ENCODE results near the gene SPDYE3.
"Not testable (repeated sequence)": the region's sequence is repeated elsewhere in the genome, so short reads cannot be mapped to it uniquely, and the experiment has no call there.

The SPDYE3 gene

GRCh38 chr7:100307402-100307801, at the start of gene SPDYE3:
Gene SPDYE3, plus strand, starts transcription at chr7:100307702. Its CDS starts 184 bp downstream, at chr7:100307886.
- DNase-seq, result not testable (repeated sequence)

GRCh38 chr7:100259984-100260383, 47.5 kb upstream of the SPDYE3 start:
- DNase-seq, result not testable (repeated sequence)

- not testable (repeated sequence) for DNase-seq
These were observed 44.6 kb upstream of the SPDYE3 start for GRCh38 chr7:100262896-100263295.

- not testable (repeated sequence) for DNase-seq
These were observed 43.3 kb upstream of the SPDYE3 start for GRCh38 chr7:100264223-100264622.

GRCh38 chr7:100264669-100265165, 42.8 kb upstream of the SPDYE3 start:
- DNase-seq, result not testable (repeated sequence)

- DNase-seq, result not testable (repeated sequence)
These were observed 41.7 kb upstream of the SPDYE3 start for GRCh38 chr7:100265851-100266250.

DNA sequence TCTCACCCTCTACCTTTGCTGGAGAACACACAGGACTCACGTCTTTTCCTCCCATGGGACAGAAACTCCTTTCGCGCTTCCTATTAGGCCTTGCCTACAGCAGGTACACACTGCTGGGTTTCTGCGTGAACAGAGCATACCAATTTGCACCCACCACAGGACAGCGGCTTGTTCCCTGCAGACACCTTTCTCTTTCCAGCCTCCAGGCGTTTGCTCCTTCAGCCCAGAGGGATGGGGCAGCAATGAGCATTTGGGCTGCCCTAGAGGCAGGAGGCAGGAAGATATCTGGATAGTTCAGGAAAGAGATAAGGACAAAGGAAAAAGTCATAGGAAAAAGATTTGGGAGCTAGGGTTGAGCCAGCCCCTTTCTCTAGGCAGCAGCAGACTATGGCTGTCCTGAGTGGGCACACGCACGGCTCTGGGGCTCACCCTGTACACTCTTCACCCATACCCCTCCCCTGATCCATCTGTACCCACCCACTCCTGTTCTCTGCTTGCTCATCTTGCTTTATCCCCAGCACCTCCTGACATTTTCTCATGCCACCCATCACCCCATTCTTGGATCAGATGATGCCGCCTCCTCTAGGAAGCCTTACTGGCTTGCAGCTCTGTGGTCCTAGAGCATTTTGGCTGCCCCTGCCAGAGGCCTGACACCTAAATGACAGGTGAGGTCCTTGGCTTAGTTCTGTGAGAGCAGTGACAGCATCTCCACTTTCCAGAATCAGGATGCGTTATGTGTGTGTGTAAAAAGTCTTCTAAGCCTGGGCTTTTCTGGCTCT, 40.7 kb upstream of the SPDYE3 start:
- DNase-seq, result no peak

DNA sequence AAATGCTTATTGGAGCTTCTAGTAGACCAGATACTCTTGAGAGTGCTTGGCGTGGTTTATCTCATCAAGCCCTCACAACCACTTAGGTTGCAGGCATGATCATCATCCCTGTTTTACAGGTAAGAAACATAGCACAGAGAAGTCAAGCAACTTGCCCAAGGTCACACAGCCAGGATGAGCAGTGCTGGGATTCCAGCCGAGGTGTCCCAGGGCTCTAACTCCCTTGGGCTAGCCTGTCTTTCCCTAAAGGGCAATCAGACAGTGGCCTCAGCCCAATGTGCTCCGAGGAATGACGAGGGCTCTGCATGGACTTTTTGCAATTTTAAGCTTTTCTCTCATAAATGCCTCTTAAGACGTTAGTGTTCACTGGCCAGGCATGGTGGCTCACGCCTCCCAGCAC, 39.9 kb upstream of the SPDYE3 start:
- DNase-seq, result no peak

DNA sequence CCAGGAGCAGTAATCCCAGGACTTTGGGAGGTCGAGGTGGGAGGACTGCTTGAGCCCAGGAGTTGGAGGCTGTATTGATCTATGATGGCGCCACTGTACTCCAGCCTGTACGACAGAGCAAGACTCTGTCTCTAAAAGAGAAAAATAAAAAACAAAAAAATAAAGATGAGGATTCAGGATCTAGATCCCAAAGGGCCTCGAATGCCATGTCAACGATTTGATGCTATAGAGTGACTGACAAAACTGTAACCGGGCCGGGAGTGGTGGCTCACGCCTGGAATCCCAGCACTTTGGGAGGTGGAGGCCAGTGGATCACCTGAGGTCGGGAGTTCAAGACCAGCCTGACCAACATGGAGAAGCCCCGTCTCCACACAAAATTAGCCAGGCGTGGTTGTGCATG, 38.6 kb upstream of the SPDYE3 start:
- not testable (repeated sequence) for DNase-seq

DNA sequence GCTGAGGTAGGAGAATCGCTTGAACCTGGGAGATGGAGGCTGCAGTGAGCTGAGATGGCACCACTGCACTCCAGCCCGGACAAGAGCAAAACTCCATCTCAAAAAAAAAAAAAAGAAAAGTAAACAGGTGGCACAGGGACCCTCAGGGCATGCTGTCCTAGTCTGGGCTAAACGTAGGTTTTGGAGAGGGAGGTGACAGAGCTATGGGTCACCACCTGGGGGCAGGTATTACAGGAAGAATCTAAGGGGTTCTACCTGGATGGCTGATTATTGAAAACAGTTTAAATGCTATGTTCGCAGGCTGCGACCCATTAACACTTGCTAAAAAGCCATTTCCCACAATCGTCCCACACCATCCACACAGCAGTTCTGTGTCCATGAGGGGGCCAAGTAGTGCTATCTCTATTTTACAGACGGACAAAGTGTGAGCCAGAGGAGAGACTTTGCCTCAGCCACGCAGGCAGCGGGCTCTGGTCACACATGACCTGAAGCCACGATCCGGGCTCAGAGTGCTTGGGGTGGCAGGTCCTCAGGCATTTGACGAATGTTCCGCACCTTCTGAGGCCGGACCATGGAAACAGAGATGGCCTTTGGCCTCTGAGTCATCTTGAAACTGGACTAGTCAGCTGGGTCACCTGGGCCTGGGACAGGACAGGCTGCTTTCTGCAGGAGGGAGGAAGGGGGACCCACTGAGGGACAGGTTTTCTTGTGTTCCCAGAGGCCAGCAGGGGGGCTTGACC, 38.0 kb upstream of the SPDYE3 start:
- DNase-seq, result not testable (repeated sequence)

GRCh38 chr7:100270046-100270918, 37.2 kb upstream of the SPDYE3 start:
- DNase-seq, result not testable (repeated sequence)

DNA sequence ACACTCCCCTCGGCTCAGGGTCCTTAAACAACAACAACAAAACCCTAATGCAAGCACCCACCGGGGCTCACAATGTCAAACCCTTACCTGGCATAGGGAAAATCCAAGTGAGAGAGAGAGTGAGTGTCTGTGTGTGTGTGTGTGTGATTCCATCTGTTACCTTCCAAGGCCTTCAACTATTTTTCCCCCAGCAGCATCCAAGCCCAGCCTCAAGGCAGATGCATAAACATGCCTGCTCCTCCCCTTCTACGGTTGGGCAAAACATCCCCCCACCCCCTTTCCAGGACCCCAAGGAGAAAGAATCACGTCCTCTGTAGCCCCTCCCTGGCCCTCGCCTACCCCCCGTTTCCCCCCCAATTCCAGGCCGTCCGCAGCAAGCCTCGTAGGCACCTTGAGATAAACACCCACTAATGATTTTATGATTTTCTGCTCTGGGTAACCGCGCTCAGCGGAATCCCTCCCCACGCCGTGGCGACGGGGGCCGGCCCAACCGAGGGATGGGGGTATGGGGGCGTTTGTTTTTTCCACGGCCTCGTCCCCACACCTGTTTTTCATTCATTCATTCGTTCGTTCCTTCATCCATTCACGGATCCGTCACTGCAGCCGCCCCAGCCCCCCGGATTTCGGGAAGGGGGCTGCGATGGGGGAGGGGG, 36.4 kb upstream of the SPDYE3 start:
- peak; percentile 36 for DNase-seq

DNA sequence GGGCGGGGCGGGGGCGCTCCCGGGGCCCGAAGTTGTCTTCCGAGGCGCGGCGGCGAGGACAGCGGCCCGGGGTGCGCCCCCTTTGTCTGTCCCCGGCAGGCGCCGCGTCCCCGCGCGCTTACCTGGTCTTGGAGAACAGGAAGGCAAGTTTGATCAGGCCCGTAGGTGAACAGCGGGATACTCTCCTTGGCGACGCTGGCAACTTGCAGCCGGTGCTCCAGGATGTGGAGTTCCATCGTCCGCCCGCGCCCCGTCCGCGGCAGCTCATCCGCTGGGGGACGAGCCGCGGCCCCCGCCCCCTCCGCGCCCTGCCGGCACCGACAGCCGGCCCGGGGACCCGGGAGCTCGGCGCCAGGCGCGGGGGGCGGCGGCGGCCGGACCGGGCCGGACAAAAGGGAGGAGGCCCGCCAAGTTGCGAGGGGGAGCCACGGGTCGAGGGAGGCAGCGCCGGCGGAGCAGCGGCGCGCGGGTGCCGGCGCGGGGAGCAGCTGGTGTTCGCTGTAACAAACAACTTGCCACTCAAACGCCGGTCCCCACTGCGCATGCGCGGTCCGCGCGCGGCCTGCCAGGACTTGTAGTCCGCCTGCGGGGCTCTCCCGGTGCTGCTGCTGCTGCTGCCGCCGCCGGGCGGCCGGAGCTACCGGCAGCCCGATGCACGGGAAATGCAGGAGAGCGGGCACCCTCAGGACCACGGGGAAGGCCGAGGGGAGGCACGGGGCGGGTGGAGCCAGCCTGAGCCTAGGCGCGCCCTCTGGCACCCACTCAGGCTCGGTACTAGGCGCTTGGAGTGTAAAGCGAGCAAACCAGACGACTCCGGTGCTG, 35.6 kb upstream of the SPDYE3 start:
- DNase-seq, result peak; percentile 97

DNA sequence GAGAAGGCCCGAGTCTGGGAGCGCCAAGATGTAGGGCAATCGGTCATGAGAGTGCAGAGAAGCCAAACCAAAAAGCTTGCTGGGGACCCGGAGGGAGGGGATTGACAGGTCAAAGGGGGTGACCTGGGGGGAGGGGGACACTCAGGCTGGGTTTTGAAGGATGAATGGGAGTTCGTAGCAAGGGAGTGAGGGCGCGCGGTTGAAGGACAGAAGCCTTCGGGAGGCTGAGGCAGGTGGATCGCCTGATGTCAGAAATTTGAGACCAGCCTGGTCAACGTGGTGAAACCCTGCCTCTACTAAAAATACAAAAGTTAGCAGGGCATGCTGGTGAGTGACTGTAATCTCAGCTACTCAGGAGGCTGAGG, 35.0 kb upstream of the SPDYE3 start:
- DNase-seq, result not testable (repeated sequence)

GRCh38 chr7:100275120-100275519, 32.4 kb upstream of the SPDYE3 start:
- DNase-seq, result no peak

DNA sequence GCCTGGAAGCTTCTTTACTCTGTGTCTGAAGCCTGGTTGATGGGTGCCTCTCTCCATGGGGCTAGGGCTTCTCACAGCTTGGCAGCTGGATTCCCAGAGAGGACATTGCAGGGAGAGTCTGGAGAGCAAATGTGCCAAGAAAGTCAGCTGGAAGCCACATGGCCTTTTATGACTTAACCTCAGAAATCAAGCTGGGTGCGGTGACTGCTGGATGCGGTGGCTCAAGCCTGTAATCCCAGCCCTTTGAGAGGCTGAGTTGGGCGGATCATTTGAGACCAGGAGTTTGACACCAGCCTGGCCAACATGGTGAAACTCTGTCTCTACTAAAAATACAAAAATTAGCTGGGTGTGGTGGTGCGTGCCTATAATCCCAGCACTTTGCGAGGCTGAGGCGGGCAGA, 31.4 kb upstream of the SPDYE3 start:
- not testable (repeated sequence) for DNase-seq

DNA sequence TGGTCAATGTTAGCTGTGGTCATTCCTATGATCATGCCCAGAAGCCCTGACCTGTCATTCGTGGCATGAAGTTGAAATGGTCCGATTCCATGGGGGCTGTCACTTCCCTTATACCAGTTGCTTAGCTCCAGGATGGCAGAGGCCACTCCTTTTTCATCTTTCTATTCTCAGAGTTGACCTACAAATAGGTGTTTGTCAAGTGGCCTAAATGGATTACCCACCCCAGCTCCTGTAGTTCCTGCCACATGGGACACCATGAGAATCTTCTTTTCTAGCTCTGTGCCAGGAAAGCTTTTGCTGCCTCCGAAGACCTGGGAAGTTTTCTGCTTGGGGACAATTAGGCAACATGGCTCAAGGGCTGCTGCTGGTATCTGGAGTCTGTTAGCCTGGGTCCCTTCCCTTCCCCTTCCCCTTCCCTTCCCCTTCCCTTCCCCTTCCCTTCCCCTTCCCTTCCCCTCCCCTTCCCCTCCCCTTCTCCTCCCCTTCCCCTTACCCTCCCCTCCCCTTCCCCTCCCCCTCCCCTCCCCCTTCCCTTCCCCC, 25.4 kb upstream of the SPDYE3 start:
- DNase-seq, result not testable (repeated sequence)

DNA sequence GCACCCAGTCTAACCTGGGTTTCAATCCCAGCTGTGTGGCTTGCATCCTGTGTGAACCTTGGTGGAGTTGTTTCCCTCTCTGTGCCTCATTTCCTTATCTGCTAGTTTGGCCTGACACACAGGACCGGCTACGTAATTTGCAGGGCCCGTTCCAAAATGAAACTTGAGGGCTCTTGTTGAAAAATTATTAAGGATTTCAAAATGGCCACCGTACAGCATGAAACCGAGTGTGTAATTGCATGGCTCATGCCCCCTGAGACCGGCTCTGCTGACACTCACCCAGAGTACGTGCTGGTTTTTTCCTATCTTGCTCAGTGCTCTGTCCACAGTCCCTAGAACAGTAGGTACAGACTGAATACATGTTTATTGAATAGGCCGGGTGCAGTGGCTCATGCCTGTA, 24.4 kb upstream of the SPDYE3 start:
- not testable (repeated sequence) for DNase-seq

- not testable (repeated sequence) for DNase-seq
These were observed 20.1 kb upstream of the SPDYE3 start for GRCh38 chr7:100287191-100287969.

DNA sequence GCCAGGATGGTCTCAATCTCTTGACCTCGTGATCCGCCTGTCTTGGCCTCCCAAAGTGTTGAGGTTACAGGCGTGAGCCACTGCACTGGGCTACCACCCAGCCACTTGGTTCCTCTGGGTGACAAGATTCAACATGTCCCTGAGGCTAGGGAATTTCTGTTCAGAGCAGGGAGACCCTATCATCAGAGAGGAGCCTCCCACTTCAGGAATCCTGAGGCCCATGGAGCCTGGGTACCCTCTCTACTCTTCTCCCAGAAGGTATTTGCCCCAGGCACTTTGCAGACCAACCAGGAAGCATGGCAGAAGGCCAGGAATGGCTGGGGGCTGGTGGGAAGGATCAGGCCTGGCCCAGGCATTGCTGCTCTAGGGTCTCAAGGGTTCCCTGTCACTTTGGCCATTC, 19.2 kb upstream of the SPDYE3 start:
- not testable (repeated sequence) for DNase-seq

All from activated naive CD4-positive, alpha-beta T cell treated with Interleukin-2 at 50 U/mL for 16 hours (primary cell).